ENCODE data around the gene MACROD2.

- no peak for TF ChIP-seq CTCF (conservative IDR thresholded peaks at IDR 0.05; ENCODE audit: low read depth in 2 of 2)
- TF ChIP-seq CREB1 (CRISPR knock-in tag; IDR thresholded peaks at IDR 0.05; ENCODE audit: low read depth) = no peak
Measured at GRCh38 chr20:14556206-14556605, 560.9 kb downstream of the MACROD2 start.

Measured in GM23338 (cell line).